ENCODE results near the gene KRT72.
A peak's percentile ranks its signal among the peaks of the same experiment; 100 is the strongest.
"Not testable (repeated sequence)": the region's sequence is repeated elsewhere in the genome, so short reads cannot be mapped to it uniquely, and the experiment has no call there.

Gene KRT72

GRCh38 chr12:52606581-52607218 is 5.4 kb upstream of the KRT72 start:
- no peak for DNase-seq (ENCODE audit: low read depth in 3 of 3)

DNA sequence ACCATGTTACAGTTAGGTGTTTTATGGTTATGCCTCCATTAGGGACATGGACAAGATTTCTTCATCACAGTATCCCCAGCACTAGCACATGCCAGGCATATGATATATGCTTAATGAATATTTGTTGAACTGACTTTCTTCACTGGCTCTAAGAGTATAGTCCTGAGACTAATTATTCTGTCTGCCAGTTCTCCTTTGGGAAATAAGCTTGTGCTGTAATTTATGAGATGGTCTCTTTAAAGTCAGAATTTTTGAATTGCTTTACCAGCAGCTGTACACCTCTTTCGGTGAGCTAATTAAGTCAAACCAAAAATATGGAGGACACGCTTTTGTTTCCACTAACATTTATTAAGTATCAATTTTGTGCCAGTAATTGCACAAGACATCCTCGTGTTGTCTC is 4.8 kb upstream of the KRT72 start:
- no peak for DNase-seq (ENCODE audit: low read depth in 3 of 3)

DNA sequence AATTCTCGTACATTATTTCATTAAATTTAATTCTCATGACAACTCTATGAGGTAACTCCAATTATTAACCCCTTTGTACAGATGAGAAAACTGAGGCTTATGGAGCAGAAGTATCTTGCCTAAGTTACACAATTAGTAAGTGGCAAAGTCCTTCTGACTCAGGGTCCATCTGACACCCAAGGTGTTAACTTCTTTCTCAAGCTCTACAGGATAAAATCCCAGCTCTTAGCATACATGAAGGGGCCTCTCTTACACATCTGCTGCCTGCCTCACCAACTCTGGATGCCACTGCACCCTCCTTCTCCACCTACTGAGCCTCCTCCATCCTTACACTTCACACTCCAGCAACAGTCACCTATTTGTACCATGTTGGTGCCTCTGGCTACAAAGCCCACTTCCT is 4.3 kb upstream of the KRT72 start:
- DNase-seq (ENCODE audit: low read depth in 3 of 3) = no peak

DNA sequence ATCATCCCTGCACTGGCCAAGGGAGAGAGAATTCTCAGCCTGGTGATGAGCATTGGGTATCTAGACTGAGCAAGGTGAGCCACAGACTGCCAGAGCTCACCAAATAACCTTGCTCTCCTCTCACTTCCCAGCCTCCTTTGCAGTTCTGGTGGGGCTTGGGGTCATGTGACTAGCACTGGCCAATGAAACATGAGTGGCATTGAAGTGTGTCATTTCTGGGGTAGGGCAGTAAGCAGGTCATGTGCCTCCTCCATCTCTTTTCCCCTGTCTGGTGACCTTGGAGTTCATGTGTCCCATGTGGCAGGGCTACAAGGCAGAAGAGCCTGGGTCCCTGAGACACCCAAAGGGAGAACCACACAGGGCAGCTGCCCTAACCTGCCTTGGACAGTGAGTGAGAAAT is 3.6 kb upstream of the KRT72 start:
- DNase-seq (ENCODE audit: low read depth in 3 of 3) = no peak

- peak in 1 of 3 experiments; percentile 21 for DNase-seq (ENCODE audit: low read depth in 3 of 3)
Observed at GRCh38 chr12:52603314-52603713, 2.1 kb upstream of the KRT72 start.

GRCh38 chr12:52602552-52602951 is 1.3 kb upstream of the KRT72 start:
- no peak for DNase-seq (ENCODE audit: low read depth in 3 of 3)

GRCh38 chr12:52601671-52602070 is 408 bp upstream of the KRT72 start:
- DNase-seq (ENCODE audit: low read depth in 3 of 3) = no peak

DNA sequence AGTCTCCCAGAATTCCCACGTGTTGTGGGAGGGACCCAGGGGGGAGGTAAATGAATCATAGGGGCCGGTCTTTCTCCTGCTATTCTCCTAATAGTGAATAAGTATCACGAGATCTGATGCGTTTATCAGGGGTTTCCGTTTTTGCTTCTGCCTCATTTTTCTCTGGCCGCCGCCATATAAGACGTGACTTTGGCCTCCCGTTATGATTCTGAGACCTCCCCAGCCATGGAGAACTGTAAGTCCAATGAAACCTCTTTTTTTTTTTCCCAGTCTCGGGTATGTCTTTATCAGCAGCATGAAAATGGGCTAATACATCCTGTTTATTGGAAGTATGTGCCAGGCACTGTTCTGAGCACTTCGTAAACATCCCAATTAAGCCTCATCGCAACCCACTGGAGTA is 788 bp downstream of the KRT72 start:
- no peak for DNase-seq (ENCODE audit: low read depth in 3 of 3)

- DNase-seq (ENCODE audit: low read depth in 3 of 3) = no peak
Observed at GRCh38 chr12:52600071-52600470, 1.2 kb downstream of the KRT72 start.

DNA sequence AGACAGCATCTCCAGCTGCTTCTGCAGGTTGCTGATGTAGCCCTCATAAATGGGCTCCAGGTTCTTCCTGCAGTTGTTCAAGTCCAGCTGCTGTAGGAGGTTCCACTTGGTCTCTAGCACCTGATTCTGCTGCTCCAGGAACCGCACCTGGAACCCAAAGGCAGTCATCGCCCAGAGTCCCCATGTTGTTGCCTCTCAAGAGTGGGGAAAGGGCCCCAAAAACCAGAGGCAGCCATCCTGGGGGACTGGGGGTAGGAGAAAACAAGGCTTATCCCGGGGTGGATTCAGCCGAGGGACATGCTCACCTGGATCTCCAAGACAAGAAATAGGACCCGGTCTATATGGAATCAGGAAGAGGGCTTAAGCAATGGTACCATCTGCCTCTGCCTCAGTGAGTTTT is 2.3 kb downstream of the KRT72 start:
- no peak for DNase-seq (ENCODE audit: low read depth in 3 of 3)

DNA sequence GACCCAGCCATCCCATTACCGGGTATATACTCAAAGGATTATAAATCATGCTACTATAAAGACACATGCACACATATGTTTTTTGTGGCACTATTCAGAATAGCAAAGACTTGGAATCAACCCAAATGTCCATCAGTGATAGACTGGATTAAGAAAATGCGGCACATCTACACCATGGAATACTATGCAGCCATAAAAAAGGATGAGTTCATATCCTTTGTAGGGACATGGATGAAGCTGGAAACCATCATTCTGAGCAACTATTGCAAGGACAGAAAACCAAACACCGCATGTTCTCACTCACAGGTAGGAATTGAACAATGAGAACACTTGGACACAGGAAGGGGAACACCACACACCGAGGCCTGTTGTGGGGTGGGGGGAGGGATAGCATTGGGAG is 7.0 kb downstream of the KRT72 start:
- DNase-seq (ENCODE audit: low read depth in 3 of 3) = not testable (repeated sequence)

- DNase-seq (ENCODE audit: low read depth in 3 of 3) = no peak
Observed at GRCh38 chr12:52591521-52591920, 9.7 kb downstream of the KRT72 start.

GRCh38 chr12:52590021-52590420 is 11.2 kb downstream of the KRT72 start:
- DNase-seq (ENCODE audit: low read depth in 3 of 3) = no peak

DNA sequence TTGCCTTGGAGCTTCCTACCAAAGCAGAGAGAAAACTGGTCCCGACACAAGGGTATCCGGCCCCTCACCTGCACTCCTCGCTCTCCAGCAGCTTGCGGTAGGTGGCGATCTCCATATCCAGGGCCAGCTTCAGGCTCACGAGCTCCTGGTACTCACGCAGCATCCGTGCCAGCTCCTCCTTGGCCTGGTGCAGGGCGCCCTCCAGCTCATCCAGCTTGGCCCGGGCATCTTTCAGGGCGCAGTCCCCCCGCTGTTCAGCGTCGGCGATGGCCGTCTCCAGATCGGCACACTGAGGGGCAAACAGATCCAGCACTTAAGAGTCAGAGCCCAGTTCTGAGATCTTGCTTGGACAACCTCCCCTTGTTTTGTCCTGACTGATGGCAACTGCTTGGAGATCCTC is 13.7 kb downstream of the KRT72 start:
- DNase-seq (ENCODE audit: low read depth in 3 of 3) = no peak

- peak in 1 of 3 experiments; percentile 15 for DNase-seq (ENCODE audit: low read depth in 3 of 3)
Observed at GRCh38 chr12:52585946-52586345, 15.3 kb downstream of the KRT72 start.

GRCh38 chr12:52585066-52585465 is 16.2 kb downstream of the KRT72 start:
- no peak for DNase-seq (ENCODE audit: low read depth in 3 of 3)

DNA sequence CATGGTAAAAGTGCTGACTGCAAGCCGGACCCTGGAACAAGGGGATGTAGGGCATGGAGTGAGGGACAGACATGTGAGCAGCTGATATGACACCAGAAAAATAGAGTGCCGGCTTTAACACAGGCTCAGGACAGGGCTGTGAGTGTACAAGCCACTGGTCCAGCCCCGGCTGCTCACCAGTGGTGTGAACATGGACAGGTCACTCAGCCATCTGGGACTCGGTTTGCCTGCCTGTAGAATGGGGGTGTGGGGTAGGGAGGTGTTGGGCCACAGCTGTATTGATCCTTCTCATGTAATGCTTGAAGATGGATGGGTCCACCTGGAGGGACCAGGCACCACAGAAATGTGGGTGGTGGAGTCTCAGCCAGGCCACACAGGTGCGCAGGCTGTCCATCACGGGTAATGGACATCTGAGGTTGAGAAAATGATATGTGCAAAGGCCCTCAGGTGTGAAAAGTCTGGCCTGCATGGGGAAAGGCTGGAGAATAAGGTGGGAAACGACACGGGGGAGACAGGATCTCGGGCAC is 17.0 kb downstream of the KRT72 start:
- no peak for DNase-seq (ENCODE audit: low read depth in 3 of 3)

GRCh38 chr12:52582971-52583456 is 18.2 kb downstream of the KRT72 start:
- peak; percentile 29 to 55 (median 55) for DNase-seq (ENCODE audit: low read depth in 3 of 3)

GRCh38 chr12:52582486-52582885 is 18.8 kb downstream of the KRT72 start:
- DNase-seq (ENCODE audit: low read depth in 3 of 3) = no peak

DNA sequence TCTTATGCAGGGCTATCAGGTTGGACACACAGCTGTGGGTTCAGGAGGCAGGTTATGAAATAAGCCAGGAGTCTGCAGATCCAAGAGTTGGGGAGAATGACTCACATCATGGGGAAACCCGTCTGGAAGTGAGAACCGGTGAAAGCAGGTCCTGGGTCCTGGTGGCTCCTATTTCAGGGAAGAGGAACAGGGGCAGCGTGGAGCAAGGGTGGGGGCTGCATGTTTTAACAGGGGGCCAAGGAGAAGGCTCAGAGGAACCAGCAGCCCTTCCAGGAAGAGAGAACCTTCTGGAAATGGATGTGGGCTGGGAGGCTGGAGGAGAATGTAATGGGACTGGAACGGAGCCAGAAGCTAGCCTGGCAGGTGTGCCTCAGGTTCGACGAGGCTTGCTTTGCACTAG is 19.8 kb downstream of the KRT72 start:
- no peak for DNase-seq (ENCODE audit: low read depth in 3 of 3)

DNA sequence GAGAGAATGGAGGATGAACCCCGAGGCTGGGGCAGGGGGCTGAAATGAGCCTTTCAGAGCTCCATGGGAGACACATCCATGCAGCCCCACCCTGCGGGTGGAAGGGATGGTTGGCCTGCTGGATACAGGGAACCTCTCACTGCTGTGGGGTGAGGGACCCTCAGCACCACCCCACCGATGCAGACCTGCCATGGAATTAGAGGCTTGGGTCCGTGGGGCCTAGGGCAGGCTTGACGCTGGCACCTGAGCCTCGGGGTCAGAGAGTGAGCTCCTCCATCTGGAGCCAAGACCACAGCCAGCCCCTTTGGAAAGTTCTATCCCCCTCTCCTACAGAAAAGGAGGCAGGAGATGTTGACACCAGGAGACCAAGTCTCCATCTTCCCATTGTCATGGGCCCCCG is 20.2 kb downstream of the KRT72 start:
- no peak for DNase-seq (ENCODE audit: low read depth in 3 of 3)

GRCh38 chr12:52580496-52580895 is 20.8 kb downstream of the KRT72 start:
- no peak for DNase-seq (ENCODE audit: low read depth in 3 of 3)

DNA sequence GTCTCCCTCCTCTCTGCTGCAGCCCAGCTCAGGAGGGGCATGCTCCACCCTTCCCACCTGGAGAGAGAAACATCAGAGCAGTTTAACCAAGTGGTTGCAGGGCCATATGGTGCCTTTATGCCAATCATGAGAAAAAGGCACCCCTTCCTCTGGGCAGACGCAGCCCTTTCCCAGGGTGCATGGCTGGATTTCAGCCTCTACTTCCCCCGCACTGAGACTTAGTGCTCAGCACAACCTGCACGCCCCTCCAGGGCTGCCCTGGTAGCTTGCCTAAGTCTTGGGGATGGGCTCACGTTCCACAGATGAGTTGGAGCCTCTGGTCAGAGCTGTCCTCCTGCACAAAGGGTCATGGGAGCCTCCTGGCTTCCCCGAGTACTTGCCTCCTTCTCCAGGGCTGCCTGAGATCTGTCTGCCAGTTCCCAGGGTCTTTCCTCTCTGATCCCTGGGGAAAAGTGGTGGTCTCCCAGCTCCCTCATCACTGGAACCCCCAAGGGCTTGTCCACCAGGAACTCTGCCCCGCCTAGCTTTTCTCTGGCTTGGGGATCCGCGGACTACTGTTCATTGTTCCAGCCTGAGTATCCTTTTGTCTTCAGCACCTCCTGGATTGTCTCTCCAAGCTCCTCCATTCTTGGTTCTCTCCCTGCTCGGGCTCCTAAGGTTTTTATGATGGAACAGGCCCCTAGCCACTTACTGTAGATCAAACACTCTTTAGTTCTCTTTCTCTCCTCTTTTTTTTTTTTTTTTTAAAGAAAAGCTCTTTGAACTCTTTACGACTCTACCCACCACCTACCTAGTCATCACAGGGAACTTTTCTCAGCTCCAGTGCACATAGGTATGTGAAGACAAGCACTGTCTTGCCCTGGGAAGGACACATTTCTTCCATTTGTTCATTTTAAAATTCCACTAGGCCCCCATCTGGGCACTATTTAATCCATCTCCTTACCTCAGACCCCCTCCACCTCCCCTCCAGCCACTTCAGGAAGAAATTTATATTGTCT is 21.5 kb downstream of the KRT72 start:
- no peak for DNase-seq (ENCODE audit: low read depth in 3 of 3)

Data from stimulated activated CD4-positive, alpha-beta T cell treated with anti-CD3 and anti-CD28 coated beads, TNF-alpha, amount 100 ng/mL, for 4 hours (primary cell).